OCI-LY1 (cell line): ENCODE data around the gene ITGA1.

Experiments
- H2AFZ ChIP-seq: fragments of 200-600 bp; sonication (generic), shearing (Covaris generic); 2 replicates; pipeline ENCODE4 v1.6.0; 2014; ENCODE audit warnings: antibody characterized with exemption, mild to moderate bottlenecking, low read length
- H3F3A ChIP-seq: fragments of 200-600 bp; sonication (generic), shearing (Covaris generic); 2 replicates; pipeline ENCODE4 v1.6.0; 2014; ENCODE audit warnings: mild to moderate bottlenecking, antibody characterized with exemption, low read length, moderate library complexity; ENCODE audit not compliant: insufficient read depth
- H3K27ac ChIP-seq: fragments of 200-600 bp; sonication (generic); 2 replicates; pipeline ENCODE4 v1.5.1; 2014; ENCODE audit warnings: low read length, mixed run types, mild to moderate bottlenecking, low read depth; ENCODE audit not compliant: poor library complexity, severe bottlenecking
- H3K27me3 ChIP-seq: fragments of 200-600 bp; sonication (generic); 2 replicates; pipeline ENCODE4 v1.6.0; 2014; ENCODE audit warnings: antibody characterized with exemption, mild to moderate bottlenecking, low read length, moderate library complexity; ENCODE audit not compliant: insufficient read depth
- H3K36me3 ChIP-seq: fragments of 200-600 bp; sonication (generic); 2 replicates; pipeline ENCODE4 v1.6.1; 2014; ENCODE audit warnings: mild to moderate bottlenecking, antibody characterized with exemption, low read length, moderate library complexity, mixed read lengths; ENCODE audit not compliant: insufficient read depth
- H3K4me1 ChIP-seq: fragments of 200-600 bp; sonication (generic); 2 replicates; pipeline ENCODE4 v1.5.1; 2014; ENCODE audit warnings: mild to moderate bottlenecking, low read length, moderate library complexity; ENCODE audit not compliant: insufficient read depth, severe bottlenecking
- H3K4me2 ChIP-seq: fragments of 200-600 bp; sonication (generic), shearing (Covaris generic); 2 replicates; pipeline ENCODE4 v1.6.1; 2014; ENCODE audit warnings: low read length
- H3K4me3 ChIP-seq: fragments of 200-600 bp; sonication (generic); 2 replicates; pipeline ENCODE4 v1.5.1; 2014; ENCODE audit warnings: low read length, low read depth, mild to moderate bottlenecking, mixed read lengths; ENCODE audit not compliant: poor library complexity, severe bottlenecking
- H3K79me2 ChIP-seq: fragments of 200-600 bp; shearing (Covaris generic); 2 replicates; pipeline ENCODE4 v1.6.1; 2016; ENCODE audit warnings: mixed run types, low read length, mixed read lengths; ENCODE audit not compliant: insufficient read depth
- H3K9ac ChIP-seq: fragments of 200-600 bp; sonication (generic), shearing (Covaris generic); 2 replicates; pipeline ENCODE4 v1.6.1; 2014; ENCODE audit warnings: mild to moderate bottlenecking, low read length, mixed read lengths
- H3K9me2 ChIP-seq: fragments of 200-600 bp; sonication (generic), shearing (Covaris generic); 2 replicates; pipeline ENCODE4 v1.6.1; 2014; ENCODE audit warnings: low read depth, mild to moderate bottlenecking, low read length, mixed read lengths
- H3K9me3 ChIP-seq: fragments of 200-600 bp; shearing (Covaris generic); 2 replicates; pipeline ENCODE4 v1.6.1; 2014; ENCODE audit warnings: low read length, mixed read lengths
- H4K20me1 ChIP-seq: fragments of 200-600 bp; sonication (generic), shearing (Covaris generic); 2 replicates; pipeline ENCODE4 v1.6.0; 2016; ENCODE audit warnings: mild to moderate bottlenecking, low read length; ENCODE audit not compliant: insufficient read depth
- EZH2 ChIP-seq: fragments of 200-600 bp; sonication (generic), shearing (Covaris generic); IDR thresholded peaks from 2 replicates; pipeline ENCODE4 v1.8.0; 2017; ENCODE audit warnings: borderline replicate concordance, mixed run types, mild to moderate bottlenecking, antibody characterized with exemption, low read length, moderate library complexity, mixed read lengths
- TF ChIP-seq, protein P1 (sequence below): fragments of 200-600 bp; sonication (generic), shearing (Covaris generic); IDR thresholded peaks from 2 replicates; pipeline ENCODE4 v1.5.1; 2017; ENCODE audit warnings: mild to moderate bottlenecking, antibody characterized with exemption, low read length, moderate library complexity, mixed read lengths

Gene ITGA1

DNA sequence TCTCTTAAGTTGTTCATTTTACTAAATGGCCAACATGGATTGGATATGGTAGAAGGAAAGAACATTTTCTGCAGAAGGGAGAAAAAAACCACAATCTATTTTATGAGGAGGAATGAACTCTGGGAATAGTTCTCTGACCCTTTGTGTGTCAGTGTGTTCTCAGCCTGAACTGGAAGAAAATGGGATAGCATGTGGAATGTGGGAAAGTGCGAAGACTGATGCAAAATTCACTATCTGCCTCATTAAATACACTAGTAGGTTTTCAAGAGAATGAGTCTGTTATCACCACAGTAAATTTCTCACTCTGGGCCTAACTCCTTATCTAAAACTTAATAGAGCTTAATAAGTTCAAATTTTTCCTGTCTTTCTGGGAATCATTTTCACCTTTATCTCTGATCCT, 22.7 kb downstream of the ITGA1 start:
- Histone ChIP-seq H3K27ac (no peak overlapping the region), H2AFZ (no peak overlapping the region), H3K9me2 (no peaks in the 10 kb centered on the region), H3K9ac (no peak overlapping the region), H3K9me3 (no peaks in the 10 kb centered on the region), H3K27me3 (no peaks in the 10 kb centered on the region), H4K20me1 (no peaks in the 10 kb centered on the region), H3K36me3 (peaks cover under 1% of the 10 kb centered on the region; the same call in 1 of the 2 replicates), H3K4me2 (no peak overlapping the region), H3F3A (no peaks in the 10 kb centered on the region), H3K4me3 (no peak overlapping the region), H3K79me2 (no peaks in the 10 kb centered on the region), H3K4me1 (no peaks in the 10 kb centered on the region)
- no peak for TF ChIP-seq EZH2
- TF ChIP-seq, protein P1, sequence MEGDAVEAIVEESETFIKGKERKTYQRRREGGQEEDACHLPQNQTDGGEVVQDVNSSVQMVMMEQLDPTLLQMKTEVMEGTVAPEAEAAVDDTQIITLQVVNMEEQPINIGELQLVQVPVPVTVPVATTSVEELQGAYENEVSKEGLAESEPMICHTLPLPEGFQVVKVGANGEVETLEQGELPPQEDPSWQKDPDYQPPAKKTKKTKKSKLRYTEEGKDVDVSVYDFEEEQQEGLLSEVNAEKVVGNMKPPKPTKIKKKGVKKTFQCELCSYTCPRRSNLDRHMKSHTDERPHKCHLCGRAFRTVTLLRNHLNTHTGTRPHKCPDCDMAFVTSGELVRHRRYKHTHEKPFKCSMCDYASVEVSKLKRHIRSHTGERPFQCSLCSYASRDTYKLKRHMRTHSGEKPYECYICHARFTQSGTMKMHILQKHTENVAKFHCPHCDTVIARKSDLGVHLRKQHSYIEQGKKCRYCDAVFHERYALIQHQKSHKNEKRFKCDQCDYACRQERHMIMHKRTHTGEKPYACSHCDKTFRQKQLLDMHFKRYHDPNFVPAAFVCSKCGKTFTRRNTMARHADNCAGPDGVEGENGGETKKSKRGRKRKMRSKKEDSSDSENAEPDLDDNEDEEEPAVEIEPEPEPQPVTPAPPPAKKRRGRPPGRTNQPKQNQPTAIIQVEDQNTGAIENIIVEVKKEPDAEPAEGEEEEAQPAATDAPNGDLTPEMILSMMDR, result no peak

DNA sequence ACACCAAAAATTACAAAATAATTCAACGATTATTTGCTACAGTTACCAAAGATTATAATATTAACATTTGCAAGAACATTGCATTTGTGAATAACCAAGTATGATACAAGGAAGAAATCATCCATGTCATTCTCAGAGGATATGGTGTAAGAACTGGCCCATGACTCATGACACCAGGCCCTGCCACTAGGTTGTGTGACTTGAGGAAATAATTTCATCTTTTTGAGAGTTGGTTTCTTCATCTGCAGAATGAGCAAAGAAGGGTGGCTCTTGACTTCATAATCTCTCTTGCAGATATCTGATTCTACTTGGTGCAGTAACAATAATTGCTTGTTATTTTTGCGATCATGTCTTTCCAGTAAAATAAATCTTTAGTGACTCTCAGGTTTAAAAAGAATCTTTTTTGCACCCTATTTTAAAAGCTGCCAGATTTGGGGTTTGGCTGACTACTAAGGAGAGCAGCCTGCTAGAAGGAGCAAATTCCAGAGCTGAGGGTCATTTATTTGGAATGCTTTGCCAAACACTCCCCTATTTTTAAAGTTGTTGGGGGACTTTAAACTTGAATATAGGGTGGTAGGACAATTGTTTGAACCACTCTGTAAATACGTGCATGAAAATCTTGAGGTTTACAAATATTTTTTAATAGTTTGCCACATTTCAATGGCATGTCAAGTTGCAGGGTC, 23.5 kb downstream of the ITGA1 start:
- H3F3A ChIP-seq, result no peaks in the 10 kb centered on the region
- H2AFZ ChIP-seq, result no peak overlapping the region
- no peaks in the 10 kb centered on the region for H4K20me1 ChIP-seq
- no peak overlapping the region for H3K4me3 ChIP-seq
- H3K36me3 ChIP-seq, result no peaks in the 10 kb centered on the region
- H3K9me3 ChIP-seq, result no peaks in the 10 kb centered on the region
- H3K27me3 ChIP-seq, result no peaks in the 10 kb centered on the region
- H3K9me2 ChIP-seq, result no peaks in the 10 kb centered on the region
- H3K79me2 ChIP-seq, result no peaks in the 10 kb centered on the region
- TF ChIP-seq EZH2, result no peak
- TF ChIP-seq, protein P1, result no peak
- no peaks in the 10 kb centered on the region for H3K4me1 ChIP-seq
- no peak overlapping the region for H3K27ac ChIP-seq
- no peak overlapping the region for H3K9ac ChIP-seq
- H3K4me2 ChIP-seq, result no peak overlapping the region

DNA sequence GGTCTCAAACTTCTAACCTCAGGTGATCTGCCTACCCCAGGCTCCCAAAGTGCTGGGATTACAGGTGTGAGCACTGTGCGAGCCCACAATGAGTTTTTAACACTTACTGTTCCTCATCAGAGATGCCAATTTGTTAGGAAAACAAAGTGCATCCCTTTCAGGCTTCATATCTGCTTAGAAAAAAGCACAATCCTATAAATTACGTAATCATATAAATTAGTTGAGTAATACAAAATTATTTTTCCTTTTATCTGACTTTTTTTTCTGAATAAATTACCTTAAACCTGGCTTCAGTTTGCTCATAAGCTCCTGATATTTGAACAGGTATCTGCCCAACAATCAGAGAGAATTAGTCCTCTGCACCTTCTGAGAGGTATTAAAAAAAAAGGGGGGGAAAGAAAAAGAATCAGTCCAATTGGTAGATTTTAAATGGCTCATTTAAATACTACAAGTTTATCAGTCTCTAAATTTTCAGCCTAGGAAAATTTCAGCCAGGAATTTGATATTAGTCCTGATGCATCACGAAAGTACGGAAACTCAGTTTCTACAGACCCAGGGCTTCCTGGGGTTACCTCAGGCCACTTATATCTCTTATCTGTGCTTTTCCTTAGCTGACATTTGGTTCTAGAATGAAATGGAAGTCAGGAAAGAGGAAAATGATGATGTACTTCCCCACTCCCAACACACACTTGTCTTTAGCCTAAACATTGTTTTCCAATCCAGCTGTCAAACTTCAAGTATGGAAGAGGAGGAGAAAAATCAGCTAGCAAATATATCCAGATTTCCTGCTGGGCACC, 26.8 kb downstream of the ITGA1 start:
- Histone ChIP-seq H3K4me1 (no peaks in the 10 kb centered on the region), H3F3A (no peaks in the 10 kb centered on the region), H3K27me3 (no peaks in the 10 kb centered on the region), H3K9me2 (no peaks in the 10 kb centered on the region), H3K36me3 (no peaks in the 10 kb centered on the region), H2AFZ (no peak overlapping the region), H4K20me1 (no peaks in the 10 kb centered on the region), H3K79me2 (no peaks in the 10 kb centered on the region), H3K27ac (no peak overlapping the region), H3K9me3 (no peaks in the 10 kb centered on the region), H3K9ac (no peak overlapping the region), H3K4me2 (no peak overlapping the region), H3K4me3 (no peak overlapping the region)
- TF ChIP-seq EZH2, result no peak
- TF ChIP-seq, protein P1, result no peak
